H1 (cell line): ENCODE measurements around the gene PFDN6. TPM values are rescaled to one million over a fixed set of nuclear protein-coding genes. Genes with fewer than 3 reads are reported as not detected.

Source experiments
- ASH2L ChIP-seq: fragments of 200-600, 300-600 bp; sonication (generic); IDR thresholded peaks from one replicate; pipeline ENCODE4 v1.7.1; 2017; ENCODE audit warnings: low read length
- BCL11A ChIP-seq, 2 experiments: IDR thresholded peaks; one replicate each; pipeline ENCODE4 v1.6.1; 2011; ENCODE audit warnings: low read depth in 2 of 2, low read length in 2 of 2, mild to moderate bottlenecking in 2 of 2
- CBX8 ChIP-seq: fragments of 300-800, 300-1000 bp; sonication (generic); IDR thresholded peaks from 2 replicates; pipeline ENCODE4 v1.7.1; 2016; ENCODE audit warnings: low read depth, low read length, borderline replicate concordance
- HDAC6 ChIP-seq: IDR thresholded peaks from one replicate; pipeline ENCODE4 v1.7.1; 2012; ENCODE audit warnings: low read depth, mild to moderate bottlenecking, inconsistent platforms, low read length, moderate library complexity
- KDM4A ChIP-seq: IDR thresholded peaks from one replicate; pipeline ENCODE4 v1.7.1; 2012; ENCODE audit warnings: low read depth, mild to moderate bottlenecking, moderate library complexity, low read length, inconsistent platforms; ENCODE audit not compliant: severe bottlenecking
- PHF8 ChIP-seq: fragments of 200-600 bp; sonication (generic); conservative IDR thresholded peaks from 2 replicates; pipeline ENCODE4 v1.7.1; 2012; ENCODE audit warnings: low read depth, mild to moderate bottlenecking, inconsistent platforms, low read length, moderate library complexity
- POLR2A ChIP-seq, 2 experiments: IDR thresholded peaks; 1 replicate in 1 of 2; 2 replicates in 1 of 2; pipeline ENCODE4 v1.6.1; 2011; ENCODE audit warnings: low read depth in 2 of 2, low read length in 2 of 2, mild to moderate bottlenecking in 2 of 2; ENCODE audit errors: control extremely low read depth in 1 of 2
- POLR2AphosphoS5 ChIP-seq: IDR thresholded peaks from 2 replicates; pipeline ENCODE4 v1.6.1; 2011; ENCODE audit warnings: low read depth, low read length
- POU5F1 ChIP-seq: IDR thresholded peaks from 2 replicates; pipeline ENCODE4 v1.6.1; 2011; ENCODE audit warnings: low read depth, mild to moderate bottlenecking, low read length, moderate library complexity
- SIRT6 ChIP-seq: IDR thresholded peaks from one replicate; pipeline ENCODE4 v1.7.1; 2012; ENCODE audit warnings: low read length, inconsistent platforms
- SP1 ChIP-seq: IDR thresholded peaks from 2 replicates; pipeline ENCODE4 v1.6.1; 2011; ENCODE audit warnings: low read depth, low read length
- TBP ChIP-seq: IDR thresholded peaks from 2 replicates; pipeline ENCODE4 v1.6.1; 2011; ENCODE audit warnings: low read depth, low read length, improper control_type of control experiment
- polyA plus RNA-seq, 7 experiments: library from polyadenylated mRNA; depleted of rRNA in 3 of 7; stranded (reverse) in 5 of 7; unstranded in 2 of 7; fragments of >200 nt in 5 of 7; fragments of 200-250 nt in 2 of 7; gene quantifications; 1 replicate in 5 of 7; 2 replicates in 1 of 7; 4 replicates in 1 of 7; pipeline versions ENCODE4 v1.2.1 to v1.2.3, GENCODE V29; 2011 to 2013; ENCODE audit warnings: missing spikeins in 2 of 7, mixed read lengths in 2 of 7
- total RNA-seq: library from RNA; stranded (reverse); fragmentation: NEBNext Ultra II Directional; extraction: Animal tissue kit (Norgen Biotek cat#: 25700); gene quantifications from 2 replicates; pipeline ENCODE4 v1.2.1, GENCODE V29; 2021
- TF ChIP-seq, protein P1 (sequence below), 3 experiments: IDR thresholded peaks; 1 replicate in 2 of 3; 2 replicates in 1 of 3; pipeline versions ENCODE4 v1.5.1 to v1.6.1; 2011; ENCODE audit warnings: low read length in 3 of 3, mild to moderate bottlenecking in 3 of 3, inconsistent platforms in 2 of 3, low read depth in 1 of 3, moderate library complexity in 1 of 3; ENCODE audit not compliant: insufficient read depth in 1 of 3; ENCODE audit errors: control extremely low read depth in 1 of 3
- TF ChIP-seq, protein P2 (sequence below): IDR thresholded peaks from 2 replicates; pipeline ENCODE4 v1.6.1; 2012; ENCODE audit warnings: inconsistent platforms

PFDN6 gene
- total and polyA plus RNA-seq, 2 of the 8 experiments (the other 6 are each of a cell fraction or from before 2014, with no cell fraction given): 32.0 to 95.7 TPM

DNA sequence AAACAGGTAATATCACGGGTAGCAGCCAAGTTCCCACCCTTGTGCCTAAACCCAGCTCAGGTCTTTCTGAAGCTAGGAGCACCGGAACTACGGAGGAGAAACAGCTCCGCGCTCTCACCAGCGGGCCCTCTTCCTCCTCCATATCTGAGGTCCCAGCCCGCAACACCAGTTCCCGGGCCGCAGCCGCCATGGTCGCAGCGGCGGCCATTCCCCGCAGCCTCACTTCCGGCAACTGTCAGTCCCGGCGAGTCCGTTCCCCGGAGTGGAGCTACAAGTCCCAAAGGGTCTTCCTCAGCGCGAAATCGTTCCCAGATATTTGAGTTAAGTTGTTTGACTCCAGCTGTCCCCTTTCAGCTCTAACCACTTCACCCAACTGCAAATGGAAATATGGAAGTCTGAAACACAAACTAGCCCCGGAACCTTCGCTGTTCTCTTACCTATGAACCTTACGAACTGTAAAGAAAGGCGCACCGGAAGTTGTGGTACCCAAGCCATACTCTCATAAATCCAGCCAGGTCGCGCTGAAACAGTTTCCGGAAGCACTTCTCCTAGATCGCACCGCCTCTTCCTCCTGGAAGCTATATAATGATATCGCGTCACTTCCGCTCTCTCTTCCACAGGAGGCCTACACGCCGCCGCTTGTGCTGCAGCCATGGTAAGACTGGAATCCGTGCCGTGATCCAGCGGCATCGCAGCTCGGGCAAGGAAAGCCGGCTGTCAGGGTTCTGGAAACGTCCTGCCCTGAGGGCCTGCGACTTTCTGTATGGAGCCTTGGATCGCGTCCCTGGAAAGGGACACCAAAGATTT is 17.7 kb upstream of the PFDN6 start, which contains the start of the genes RPS18 and VPS52 (continued):
- TF ChIP-seq, protein P1, sequence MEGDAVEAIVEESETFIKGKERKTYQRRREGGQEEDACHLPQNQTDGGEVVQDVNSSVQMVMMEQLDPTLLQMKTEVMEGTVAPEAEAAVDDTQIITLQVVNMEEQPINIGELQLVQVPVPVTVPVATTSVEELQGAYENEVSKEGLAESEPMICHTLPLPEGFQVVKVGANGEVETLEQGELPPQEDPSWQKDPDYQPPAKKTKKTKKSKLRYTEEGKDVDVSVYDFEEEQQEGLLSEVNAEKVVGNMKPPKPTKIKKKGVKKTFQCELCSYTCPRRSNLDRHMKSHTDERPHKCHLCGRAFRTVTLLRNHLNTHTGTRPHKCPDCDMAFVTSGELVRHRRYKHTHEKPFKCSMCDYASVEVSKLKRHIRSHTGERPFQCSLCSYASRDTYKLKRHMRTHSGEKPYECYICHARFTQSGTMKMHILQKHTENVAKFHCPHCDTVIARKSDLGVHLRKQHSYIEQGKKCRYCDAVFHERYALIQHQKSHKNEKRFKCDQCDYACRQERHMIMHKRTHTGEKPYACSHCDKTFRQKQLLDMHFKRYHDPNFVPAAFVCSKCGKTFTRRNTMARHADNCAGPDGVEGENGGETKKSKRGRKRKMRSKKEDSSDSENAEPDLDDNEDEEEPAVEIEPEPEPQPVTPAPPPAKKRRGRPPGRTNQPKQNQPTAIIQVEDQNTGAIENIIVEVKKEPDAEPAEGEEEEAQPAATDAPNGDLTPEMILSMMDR (IDR thresholded peaks at IDR 0.05; ENCODE audit: control extremely low read depth in 1 of 3, insufficient read depth in 1 of 3, low read depth in 1 of 3, low read length in 3 of 3): no peak
- TF ChIP-seq HDAC6 (no peak), POLR2A (IDR thresholded peaks at IDR 0.05; ENCODE audit: control extremely low read depth in 1 of 2, low read depth in 2 of 2, low read length in 2 of 2) (peak in 1 of 2 experiments; percentile 98; a peak in 2 of 3 replicates), POLR2AphosphoS5 (peak; percentile 99), POU5F1 (no peak), SIRT6 (no peak), TBP (peak; percentile 97), CBX8 (no peak), KDM4A (peak; percentile 88), PHF8 (peak; percentile 92), ASH2L (peak; percentile 94), BCL11A (IDR thresholded peaks at IDR 0.05; ENCODE audit: low read depth in 2 of 2, low read length in 2 of 2) (no peak), SP1 (peak; percentile 54; the same call in 1 of the 2 replicates)
- TF ChIP-seq, protein P2, sequence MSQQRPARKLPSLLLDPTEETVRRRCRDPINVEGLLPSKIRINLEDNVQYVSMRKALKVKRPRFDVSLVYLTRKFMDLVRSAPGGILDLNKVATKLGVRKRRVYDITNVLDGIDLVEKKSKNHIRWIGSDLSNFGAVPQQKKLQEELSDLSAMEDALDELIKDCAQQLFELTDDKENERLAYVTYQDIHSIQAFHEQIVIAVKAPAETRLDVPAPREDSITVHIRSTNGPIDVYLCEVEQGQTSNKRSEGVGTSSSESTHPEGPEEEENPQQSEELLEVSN: peak; percentile 27; the same call in 1 of the 2 replicates
